HG03575 (cell line): ENCODE results near the gene ESYT1.
"Not testable (repeated sequence)": the region's sequence is repeated elsewhere in the genome, so short reads cannot be mapped to it uniquely, and the experiment has no call there.

ENCODE experiments used
- ATAC-seq: cut with Tn5 transposase; IDR thresholded peaks from one replicate; pipeline ENCODE4 v1.9.1; 2021; ENCODE audit not compliant: unreplicated experiment, insufficient number of reproducible peaks, low FRiP score; ENCODE audit errors: extremely low read depth

The ESYT1 gene

GRCh38 chr12:56102683-56103065 lies 25.4 kb upstream of the ESYT1 start:
- no peak for ATAC-seq

- no peak for ATAC-seq
These were observed 24.9 kb upstream of the ESYT1 start for GRCh38 chr12:56103066-56103711.

GRCh38 chr12:56103823-56104108 lies 24.3 kb upstream of the ESYT1 start:
- ATAC-seq, result no peak

- peak; percentile 76 for ATAC-seq
These were observed 23.8 kb upstream of the ESYT1 start, which contains the start of gene PA2G4 for GRCh38 chr12:56104109-56104814. Gene PA2G4 (plus strand): TSS chr12:56104559. CDS start chr12:56104738, 179 bp downstream.

- ATAC-seq, result no peak
These were observed 23.1 kb upstream of the ESYT1 start for GRCh38 chr12:56104815-56105608.

GRCh38 chr12:56105609-56105902 lies 22.5 kb upstream of the ESYT1 start:
- no peak for ATAC-seq

GRCh38 chr12:56107242-56107641 lies 20.8 kb upstream of the ESYT1 start:
- no peak for ATAC-seq

GRCh38 chr12:56110571-56110970 lies 17.5 kb upstream of the ESYT1 start:
- ATAC-seq, result no peak

- no peak for ATAC-seq
These were observed 14.0 kb upstream of the ESYT1 start for GRCh38 chr12:56114084-56114483.

- no peak for ATAC-seq
These were observed 12.7 kb upstream of the ESYT1 start for GRCh38 chr12:56115329-56115728.

- no peak for ATAC-seq
These were observed 11.6 kb upstream of the ESYT1 start, which contains the start of gene RPL41 for GRCh38 chr12:56116267-56117081. Gene RPL41 (plus strand): TSS chr12:56116633.

- not testable (repeated sequence) for ATAC-seq
These were observed 10.9 kb upstream of the ESYT1 start for GRCh38 chr12:56117082-56117706.

GRCh38 chr12:56117778-56118687 lies 10.0 kb upstream of the ESYT1 start, which contains the start of gene ZC3H10:
Gene ZC3H10 (plus strand): TSS chr12:56118266. CDS start chr12:56120563, 2,297 bp downstream.
- ATAC-seq, result peak; percentile 69

GRCh38 chr12:56118688-56119357 lies 9.2 kb upstream of the ESYT1 start:
- no peak for ATAC-seq

GRCh38 chr12:56119361-56119796 lies 8.7 kb upstream of the ESYT1 start:
- ATAC-seq, result no peak

GRCh38 chr12:56120158-56120846 lies 7.8 kb upstream of the ESYT1 start:
- no peak for ATAC-seq
